HPDE6-E6E7 (cell line): ENCODE data around the gene HNF4A.

Source experiments
- DNase-seq: peaks from one replicate; pipeline ENCODE4 v3.0.0; 2011; ENCODE audit warnings: missing footprints; ENCODE audit errors: extremely low spot score

The HNF4A gene

DNA sequence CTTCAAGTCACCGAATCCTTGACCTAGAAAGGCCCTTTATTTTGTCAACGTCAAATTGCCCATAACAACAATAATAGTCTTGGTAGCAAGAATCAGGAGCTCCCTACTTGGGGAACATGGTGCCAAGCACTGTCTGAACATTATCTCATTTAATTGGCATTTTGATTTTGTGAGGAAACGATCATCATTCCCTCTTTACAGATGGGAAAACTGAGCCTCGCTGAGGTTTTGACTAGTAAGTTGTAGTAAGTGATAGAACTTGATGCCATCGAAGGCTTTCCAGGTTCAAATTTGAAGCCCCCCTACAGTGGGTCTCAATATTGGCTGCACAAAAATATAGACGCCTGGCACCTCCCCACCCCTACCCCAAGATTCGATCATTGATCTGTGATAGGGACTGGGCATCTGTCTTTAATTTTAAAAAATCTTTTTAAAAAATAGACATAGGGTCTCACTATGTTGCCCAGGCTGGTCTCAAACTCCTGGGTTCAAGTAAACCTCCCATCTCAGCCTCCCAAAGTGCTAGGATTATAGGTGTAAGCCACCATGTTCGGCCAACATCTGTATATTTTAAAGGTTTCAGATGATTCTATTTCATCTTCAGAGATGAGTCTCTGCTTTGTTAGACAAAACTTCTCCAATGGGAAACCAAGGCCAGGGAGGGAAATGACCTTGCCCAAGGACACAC, 36.7 kb downstream of the HNF4A start:
- DNase-seq = no peak

DNA sequence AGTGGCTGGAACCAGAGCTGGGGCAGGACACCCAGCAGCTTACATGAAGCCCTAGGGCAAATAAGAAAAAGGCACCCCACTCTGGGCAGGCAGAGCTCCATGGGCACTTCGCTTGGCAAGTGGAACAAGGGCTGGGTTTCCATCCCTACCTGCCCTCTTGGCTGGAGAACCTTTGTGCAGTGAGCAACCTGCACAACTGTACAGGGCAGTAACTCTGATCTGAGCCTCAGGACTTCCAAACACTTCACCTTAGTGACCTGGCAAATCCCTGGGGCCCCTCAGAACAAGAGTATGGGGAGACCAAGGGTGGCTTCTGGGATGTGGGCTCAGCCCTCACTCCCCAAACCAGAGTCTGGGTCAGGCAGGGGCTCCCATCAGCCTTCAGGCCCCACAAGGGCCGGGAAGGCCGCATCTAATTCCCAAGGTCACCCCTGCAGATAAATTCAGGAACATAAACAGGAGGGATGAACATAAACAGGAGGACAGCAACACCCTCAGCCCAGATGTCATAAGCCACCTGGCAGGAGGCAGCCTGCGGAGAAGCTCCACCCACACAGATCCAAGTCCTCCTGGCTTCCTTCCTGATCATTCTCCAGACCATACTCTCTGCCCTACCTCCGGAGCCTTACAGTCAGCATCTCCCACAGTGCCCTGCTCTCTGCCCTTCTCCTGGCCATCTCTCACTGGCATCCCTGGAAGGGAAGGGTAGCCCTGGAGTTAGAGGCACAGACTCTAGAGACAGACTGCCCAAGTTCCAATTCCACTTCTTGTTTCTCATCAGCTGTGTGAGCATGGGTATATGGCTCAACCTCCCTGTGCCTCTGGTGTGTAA, 37.5 kb downstream of the HNF4A start:
- DNase-seq = no peak

DNA sequence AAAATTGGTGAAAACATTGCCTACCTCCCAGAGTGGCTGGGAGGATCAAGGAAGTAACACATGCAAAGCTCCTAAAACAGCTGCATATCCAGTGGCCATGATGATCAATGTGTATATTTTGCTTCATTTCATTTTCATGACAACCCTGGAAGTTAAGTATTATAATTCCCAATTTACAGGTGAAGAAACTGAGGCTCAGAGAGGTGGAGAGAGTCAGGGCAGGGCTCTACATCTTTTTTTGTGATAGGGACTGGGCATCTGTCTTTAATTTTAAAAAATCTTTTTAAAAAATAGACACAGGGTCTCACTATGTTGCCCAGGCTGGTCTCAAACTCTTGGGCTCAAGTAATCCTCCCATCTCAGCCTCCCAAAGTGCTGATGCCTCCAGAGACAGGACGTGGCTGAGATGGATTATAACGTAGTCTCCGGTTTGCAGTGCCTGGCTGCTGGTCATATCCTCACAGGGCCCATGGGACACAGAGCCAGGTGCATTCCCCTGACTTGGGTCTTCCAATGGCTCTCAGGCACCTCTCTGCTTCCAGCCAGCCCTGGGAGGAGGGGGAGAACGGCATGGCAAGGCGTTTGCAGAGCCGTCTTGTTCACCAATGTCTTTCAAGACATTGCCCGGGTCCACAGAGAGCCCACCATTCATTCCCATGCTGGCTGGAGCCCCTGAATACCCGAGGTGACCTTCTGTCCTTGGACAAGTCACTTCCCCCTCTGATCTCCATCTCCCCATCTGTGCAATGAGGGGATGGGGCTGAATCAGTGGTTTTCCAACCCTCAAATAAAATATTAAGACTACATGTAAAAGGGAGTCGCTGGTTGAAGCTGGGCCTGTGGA, 38.3 kb downstream of the HNF4A start:
- no peak for DNase-seq

DNA sequence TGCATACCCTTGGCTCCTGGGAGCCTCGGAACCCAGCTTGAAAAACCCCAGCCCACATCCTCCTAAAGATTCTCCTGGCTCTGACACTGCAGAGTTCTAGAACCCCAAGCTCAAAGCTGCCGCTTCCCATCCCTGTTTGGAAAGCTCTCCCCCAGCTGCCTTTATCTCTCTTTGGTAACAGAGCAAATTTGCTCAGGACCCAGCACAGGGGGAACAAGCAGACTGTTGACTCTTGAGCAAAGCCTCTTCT, 38.9 kb downstream of the HNF4A start:
- DNase-seq = no peak

DNA sequence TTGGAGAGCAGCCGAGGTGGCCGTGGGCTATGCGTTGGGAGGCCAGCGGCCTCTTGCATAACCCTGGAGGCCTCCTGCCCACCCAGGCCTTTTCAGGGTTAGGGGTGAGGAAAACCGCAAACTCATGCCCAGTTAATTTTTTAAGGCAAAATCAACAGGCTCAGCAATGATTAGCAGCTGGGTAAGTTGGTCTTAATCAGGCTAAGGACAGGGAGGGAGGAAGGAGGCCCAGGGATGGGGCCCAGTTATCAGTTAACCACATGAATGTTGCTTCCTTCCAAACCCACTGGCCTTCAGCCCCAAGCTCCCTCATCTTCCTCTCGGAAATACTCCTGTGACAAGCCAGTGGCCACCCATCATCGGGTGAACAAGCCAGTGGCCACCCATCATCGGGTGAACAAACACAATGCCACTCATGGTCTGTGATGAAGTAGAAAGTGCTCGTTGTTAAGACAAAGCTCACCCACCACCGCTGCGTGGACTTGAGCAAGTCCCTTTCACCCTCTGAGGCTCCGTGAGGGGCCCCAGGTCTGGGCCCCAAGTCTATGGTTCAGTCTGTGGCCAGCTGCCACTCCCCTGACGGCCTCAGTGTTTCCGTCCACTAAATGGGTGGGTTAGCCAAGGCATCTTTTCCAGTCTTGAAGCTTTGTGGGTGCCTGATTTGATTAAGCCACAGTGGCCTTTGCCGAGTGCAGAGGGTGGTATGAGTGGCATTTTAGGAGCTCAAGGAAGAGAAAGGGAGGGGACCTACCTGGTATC, 39.4 kb downstream of the HNF4A start:
- DNase-seq = no peak

DNA sequence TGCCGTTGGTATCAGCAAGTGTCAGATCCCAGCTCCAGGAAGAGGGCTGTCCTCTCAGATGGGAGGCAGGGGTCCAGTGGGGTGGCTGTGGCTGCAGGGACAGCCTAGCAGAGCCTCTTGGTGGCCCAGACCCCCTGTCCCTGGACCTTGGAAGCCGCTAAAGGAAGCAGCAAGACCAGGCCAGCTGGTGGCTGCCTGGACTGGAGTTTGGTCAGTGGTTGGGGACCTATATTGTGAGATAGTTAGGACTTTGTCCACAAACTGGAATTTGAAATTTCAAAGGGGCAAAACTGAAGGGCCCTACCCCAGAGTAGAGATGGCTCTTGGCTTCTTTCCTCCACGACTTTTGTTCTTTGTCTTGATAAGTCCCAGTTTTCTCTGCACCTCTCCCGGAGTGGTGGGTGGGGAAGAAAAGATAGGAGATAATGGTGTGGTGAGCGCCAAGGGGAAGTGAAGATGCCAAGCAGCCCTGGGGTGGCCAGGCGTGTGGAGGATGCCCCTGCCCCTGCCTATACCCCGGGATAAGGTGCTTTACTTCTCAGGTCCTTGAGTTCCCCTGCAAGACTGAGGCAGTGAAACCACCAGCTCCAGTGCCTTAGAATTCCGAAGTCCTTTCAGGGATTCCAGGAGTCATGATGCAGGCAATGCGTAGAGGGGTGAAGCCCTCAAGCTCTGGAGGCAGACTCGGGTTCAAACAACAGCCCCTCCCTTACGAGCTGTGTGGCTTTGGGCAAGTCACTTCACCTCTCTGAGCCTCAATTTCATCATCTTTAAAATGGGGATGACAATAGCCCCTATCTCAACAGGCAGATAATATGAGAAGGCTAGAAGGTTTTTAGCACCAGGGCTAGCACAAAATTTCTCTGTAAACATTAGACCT, 40.2 kb downstream of the HNF4A start:
- DNase-seq = no peak

DNA sequence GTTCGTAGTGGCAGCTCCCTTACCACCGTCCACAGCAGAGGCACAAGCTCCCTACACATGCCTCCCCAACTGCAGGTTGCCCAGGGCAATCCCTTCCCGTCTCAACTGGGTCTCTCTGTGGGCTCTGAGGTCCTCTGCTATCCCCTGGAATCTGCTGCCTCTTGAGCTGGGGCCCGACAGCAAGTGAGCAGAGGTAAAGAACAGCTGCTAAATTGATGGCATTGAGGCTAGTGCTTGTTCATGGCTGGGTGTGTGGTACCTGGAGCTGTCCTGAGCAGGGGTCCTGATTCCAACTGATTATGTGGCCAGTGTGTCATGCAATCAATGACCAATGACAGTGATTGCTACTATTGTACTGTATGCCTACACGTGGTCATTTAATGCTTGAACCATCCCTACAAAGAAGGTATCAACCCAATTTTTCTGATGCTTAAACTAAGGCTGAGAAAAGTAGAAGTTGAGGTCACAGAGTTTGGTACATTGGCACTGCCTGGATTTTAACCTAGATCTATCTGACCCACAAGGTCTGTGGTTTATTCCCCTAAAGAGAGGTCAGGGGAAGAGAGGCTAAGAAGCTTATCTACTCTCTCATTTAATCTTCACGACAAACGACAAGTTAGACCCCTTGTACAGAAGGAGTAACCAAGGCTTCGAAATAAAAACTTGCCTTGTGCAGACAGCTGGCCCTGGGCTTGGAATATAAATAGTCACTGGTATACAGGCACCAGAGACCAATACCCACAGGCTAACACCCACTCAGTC, 41.1 kb downstream of the HNF4A start:
- no peak for DNase-seq

DNA sequence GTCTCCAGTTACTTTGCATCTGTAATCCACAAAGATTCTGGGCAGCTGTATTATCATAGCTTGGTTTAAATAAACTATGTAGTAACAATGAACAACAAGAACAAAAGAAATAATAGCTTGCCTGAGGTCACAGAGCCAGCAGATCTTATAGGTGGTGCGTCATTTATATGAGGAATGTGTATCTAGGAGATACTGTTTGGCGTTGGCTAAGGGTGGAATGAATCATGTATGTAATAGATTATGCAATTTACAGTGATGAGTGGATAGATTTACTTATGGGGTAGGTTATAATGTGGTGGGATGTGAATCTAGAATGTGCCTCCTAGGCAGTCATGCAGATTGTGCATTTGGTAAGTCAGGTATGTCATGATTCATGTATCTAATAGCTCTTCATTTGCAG, 42.8 kb downstream of the HNF4A start:
- peak; percentile 96 for DNase-seq

DNA sequence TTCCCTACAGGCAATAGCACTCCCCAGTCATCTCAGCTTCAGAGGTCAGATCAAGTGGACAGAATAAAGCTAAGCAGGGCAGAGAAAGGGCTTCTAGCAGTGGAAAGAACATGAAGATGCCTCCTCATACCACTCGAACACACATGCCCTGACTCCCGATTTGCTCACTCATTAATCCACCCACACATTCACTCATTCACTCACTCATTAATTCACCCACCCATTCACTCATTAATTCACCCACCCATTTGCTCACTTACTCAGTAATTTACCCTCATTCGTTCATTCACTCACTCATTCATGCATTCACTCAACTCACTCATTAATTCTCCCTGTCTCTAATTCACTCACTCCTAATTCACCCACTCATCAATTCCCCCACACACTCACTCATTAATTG, 43.9 kb downstream of the HNF4A start:
- no peak for DNase-seq

DNA sequence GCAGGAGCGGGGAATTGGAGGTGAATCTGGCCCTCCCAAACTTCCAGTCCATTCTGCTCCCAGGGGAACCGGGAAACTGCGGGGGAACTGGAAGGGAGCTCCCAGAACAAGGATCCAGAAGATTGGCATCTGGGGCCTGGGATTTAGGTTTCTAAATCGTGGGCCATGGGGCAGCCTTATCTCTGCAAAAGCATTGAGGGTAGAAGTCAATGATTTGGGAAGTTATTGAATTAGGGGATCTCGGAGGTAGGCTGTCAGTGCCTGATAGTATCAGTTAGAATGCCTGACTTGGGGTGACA, 45.1 kb downstream of the HNF4A start:
- no peak for DNase-seq

DNA sequence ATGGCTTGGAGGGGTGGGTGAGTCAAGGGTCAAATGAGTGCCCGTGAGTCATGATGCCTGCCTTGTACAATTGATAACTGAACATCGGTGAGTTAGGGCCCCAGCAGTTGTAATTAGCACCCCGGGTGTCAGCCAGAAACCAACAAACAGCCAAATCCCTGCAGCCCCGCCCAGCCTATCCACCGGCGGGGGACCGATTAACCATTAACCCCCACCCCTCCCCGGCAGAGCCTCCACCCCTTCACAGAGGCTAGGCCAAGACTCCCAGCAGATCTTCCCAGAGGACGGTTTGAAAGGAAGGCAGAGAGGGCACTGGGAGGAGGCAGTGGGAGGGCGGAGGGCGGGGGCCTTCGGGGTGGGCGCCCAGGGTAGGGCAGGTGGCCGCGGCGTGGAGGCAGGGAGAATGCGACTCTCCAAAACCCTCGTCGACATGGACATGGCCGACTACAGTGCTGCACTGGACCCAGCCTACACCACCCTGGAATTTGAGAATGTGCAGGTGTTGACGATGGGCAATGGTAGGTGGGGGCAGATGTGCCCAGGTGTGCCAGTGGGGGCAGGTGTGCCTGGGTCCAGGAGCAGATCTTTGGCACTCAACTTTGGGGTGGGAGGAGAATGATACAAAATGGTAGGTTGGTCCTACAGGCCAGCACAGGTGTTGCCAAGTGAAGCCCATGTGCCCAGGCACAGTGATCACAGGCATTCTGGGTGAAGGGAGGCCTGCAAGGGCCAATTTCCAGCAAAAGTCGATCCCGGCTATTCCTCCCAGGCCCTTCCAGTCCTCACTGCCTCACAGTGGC, 45.7 kb downstream of the HNF4A start:
- DNase-seq = no peak

DNA sequence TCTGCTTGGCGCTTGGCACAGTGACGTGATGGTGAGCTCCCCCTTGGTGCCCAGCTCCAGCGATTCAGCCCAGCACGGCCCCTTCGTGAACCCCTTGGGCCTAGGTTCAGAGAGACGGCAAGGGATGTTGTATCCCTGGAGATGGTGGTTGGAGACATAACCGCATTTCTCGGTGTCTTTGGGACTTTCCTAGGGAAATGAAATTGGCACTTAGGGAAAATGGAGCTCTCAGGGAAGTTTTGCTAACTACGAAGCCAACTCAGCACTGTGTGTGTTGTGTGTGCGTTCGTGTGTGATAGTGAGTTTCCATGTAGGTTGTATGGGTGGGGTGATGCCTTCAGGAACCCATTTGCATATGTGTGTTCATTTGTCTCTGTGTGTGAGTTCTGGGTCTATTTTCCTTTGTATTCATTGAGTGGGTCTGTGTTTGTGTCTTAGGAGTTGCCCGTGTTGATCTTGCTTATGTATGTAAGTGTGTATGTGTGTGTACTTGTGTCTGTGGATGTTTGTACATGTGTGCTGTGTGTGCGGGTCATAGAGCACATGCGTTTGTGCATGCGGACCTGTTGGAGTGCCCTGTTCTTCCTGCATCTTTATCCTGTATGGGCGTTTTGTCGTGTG, 46.4 kb downstream of the HNF4A start:
- no peak for DNase-seq

DNA sequence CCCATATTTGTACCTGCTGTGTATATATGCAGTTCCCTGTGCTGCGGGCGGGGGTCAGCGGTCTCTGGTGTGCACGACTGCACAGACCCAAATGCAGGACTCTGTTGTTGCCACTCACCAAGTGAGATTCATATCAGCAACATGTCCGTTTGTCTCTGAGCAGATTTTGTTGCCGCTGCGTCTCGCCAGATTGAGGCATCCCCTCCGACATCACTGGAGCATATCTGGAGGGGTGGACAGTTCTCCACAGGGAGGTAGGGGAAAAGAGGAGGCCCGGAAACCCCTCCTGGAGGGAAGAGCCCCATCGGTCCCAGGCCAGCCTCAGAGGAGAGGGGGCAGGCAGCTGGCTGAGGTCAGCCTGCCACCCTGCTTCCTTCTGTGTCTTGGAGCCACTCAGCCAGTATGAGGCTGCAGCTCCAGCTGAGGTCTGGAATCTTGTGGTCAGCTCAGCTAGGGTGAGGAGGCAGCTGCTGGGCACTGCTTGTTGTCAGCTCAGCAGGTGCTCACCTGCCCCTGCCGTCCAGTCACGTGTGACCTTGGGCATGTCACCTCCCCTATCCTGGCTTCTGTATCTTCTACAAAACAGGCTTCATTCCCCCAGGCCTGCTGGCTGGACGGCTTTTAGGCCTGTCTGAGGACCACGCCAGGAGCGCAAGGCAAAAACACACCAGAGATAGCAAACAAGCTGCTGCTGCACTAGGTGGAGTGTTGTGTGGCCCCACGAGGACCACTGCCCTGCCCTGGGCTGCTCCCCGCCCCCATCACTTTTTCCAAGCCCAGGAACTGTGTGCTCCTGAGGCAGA, 47.1 kb downstream of the HNF4A start:
- no peak for DNase-seq

DNA sequence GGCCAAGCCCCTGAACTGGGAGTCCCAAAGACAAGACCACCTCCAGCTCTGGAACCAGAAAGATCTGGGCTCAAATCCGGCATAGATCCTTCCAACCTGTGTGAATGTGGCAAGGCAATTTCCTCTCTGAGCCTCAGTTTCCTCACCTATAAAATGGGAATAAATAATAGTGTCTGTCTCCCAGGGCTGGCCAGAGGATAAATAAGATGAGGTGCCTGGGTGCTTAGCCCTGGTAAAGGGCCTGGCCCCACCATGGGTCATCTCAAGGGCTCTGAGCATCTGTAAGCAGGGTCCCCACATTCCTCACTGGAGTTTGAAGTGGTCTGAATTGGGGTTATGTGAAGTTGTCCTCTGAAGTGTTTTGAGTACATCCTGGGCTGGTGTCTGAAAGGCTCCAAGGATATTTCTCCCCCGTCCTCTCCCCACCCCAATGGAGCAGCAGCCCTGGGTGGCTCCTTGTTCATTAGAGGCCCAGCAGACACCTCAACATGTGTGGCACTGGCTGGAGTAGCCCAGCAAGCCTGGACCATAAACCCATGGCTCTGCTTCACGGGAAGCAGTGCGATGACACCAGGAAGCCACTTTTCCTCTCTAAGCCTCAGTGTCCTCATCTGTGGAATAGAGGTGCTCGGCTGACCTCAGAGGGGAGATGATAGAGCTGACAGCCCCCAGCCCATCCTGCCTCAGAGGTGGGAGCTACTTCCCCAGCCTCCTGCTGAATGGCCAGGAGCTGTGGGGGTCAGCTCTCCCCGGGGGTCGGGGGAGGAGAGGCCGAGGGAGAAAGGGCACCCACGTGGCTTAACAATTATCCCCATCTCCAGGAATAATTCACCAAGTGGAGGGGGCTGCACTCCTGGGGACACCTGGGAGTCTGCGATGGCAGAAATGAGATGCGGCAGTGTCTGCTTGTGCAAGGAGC, 48.0 kb downstream of the HNF4A start:
- no peak for DNase-seq

DNA sequence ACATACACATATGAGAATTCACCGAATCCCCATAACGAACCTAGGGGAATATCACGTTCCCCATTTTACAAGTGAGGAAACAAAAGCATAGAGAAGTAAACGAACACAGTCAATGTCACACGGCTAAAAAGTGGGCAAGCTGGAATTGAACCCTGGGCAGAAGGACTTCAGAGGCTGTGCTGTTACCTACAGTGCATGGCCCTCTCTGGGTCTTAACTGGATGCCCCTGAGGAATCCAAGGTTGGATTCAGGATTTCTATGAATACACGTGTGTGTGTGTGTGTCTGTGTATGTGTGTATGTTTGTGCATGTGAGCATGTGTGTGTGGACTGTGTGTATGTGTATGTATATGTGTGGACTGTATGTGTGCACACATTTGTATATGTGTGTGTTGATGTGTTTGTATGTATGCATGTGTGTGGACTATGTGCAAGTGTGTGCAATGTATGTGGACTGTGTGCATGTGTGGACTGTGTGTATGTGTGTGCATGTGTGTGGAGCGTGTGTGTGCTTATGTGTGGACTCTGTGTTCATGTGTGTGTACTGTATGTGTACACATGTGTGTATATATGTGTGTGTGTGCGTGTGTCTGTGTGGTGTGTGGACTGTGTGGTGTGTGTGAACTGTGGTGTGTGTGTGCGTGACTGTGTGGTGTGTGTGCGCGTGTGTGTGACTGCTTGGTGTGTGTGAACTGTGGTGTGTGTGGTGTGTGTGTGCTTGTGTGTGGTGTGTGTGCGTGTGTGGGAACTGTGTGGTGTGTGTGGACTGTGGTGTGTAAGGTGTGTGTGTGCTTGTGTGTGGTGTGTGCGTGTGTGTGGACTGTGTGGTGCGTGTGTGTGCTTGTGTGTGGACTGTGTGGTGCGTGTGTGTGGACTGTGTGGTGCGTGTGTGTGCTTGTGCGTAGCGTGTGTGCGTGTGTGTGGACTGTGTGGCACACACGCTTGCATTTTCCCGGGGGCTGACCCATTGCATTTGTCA, 49.0 kb downstream of the HNF4A start:
- DNase-seq = no peak

DNA sequence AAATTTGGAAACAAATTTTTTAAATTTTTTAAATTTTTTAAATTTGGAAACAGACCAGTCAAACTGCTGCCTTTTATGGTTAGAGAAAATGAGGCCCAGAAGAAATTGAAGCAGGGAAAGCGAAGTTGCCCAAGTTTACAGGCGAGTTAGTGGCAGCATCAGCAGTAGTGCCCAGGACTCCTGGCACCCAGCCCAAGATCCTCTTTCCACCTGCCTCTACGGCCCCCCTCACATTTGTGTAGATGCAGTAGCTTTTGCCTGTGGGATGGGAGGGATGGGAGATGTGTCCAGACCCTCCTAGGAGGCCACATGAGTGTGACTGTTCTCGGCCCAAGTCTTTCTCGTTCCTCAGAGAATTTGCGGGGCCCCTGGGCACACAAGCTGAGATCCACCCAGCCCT, 49.8 kb downstream of the HNF4A start:
- no peak for DNase-seq
